B cell (primary cell): ENCODE measurements around the gene IGFL4. TPM values are rescaled to one million over a fixed set of nuclear protein-coding genes. Genes with fewer than 3 reads are reported as not detected.

Source experiments
- ATAC-seq: fragments of 200-7000 bp; cut with Tn5 transposase; one replicate; pipeline ENCODE4 v1.10.0; 2021; ENCODE audit warnings: low read depth, mild to moderate bottlenecking, moderate number of reproducible peaks, moderate library complexity
- CTCF ChIA-PET: fragments of 350-600 bp; sonication (Branson Sonifier 250); formaldehyde crosslinking; loops from one replicate; lab custom pipeline; 2021; ENCODE audit warnings: antibody characterized with exemption, inconsistent platforms; lab: Charles Lee
- POLR2A ChIA-PET: fragments of 350-600 bp; sonication (Branson Sonifier 250); formaldehyde crosslinking; loops from one replicate; lab custom pipeline; 2021; ENCODE audit warnings: antibody characterized with exemption; lab: Charles Lee
- DNase-seq: peaks from one replicate; pipeline ENCODE4 v3.0.0; 2013
- H2AFZ ChIP-seq: 2 replicates; pipeline ENCODE4 v1.6.1; 2012; ENCODE audit warnings: mild to moderate bottlenecking, low read depth, low read length; ENCODE audit not compliant: insufficient read depth, poor library complexity, severe bottlenecking
- H3K27ac ChIP-seq, 2 donors: 1 replicate in 1 of 2; 2 replicates in 1 of 2; pipeline ENCODE4 v1.5.1; 2012 to 2013; ENCODE audit warnings: low read length in 2 of 2, mild to moderate bottlenecking in 2 of 2, moderate library complexity in 1 of 2
- H3K27me3 ChIP-seq, 4 experiments: fragments of 200-600 bp in 1 of 4; sonication (generic) in 1 of 4; replicated peaks in 1 of 4; 1 replicate in 2 of 4; 2 replicates in 2 of 4; pipeline versions ENCODE4 v1.6.1 to v1.7.0; 2013 to 2016; ENCODE audit warnings: low read length in 3 of 4, mild to moderate bottlenecking in 2 of 4, mixed read lengths in 1 of 4, moderate library complexity in 1 of 4; ENCODE audit not compliant: insufficient read depth in 4 of 4, control insufficient read depth in 3 of 4; ENCODE audit errors: control extremely low read depth in 1 of 4
- H3K36me3 ChIP-seq, 2 experiments: replicated peaks in 1 of 2; 1 replicate in 1 of 2; 2 replicates in 1 of 2; pipeline versions ENCODE4 v1.6.1 to v1.7.1; 2013; ENCODE audit warnings: low read length in 1 of 2; ENCODE audit not compliant: insufficient read depth in 2 of 2, control insufficient read depth in 1 of 2; ENCODE audit errors: control extremely low read depth in 1 of 2, extremely low read depth in 1 of 2
- H3K4me1 ChIP-seq, 2 donors: fragments of 200-600 bp in 1 of 2; sonication (generic) in 1 of 2; 1 replicate in 1 of 2; 2 replicates in 1 of 2; pipeline versions ENCODE4 v1.5.1 to v1.6.1; 2013 to 2017; ENCODE audit warnings: low read length in 2 of 2; ENCODE audit not compliant: control insufficient read depth in 2 of 2, insufficient read depth in 2 of 2
- H3K4me2 ChIP-seq: replicated peaks from 2 replicates; pipeline ENCODE3; 2012; ENCODE audit warnings: mild to moderate bottlenecking, low read depth, low read length; ENCODE audit not compliant: poor library complexity, severe bottlenecking
- H3K4me3 ChIP-seq, 5 experiments: fragments of 200-600 bp in 1 of 5; sonication (generic) in 1 of 5; 1 replicate in 3 of 5; 2 replicates in 2 of 5; pipeline versions ENCODE4 v1.5.1 to v1.7.0; 2011 to 2016; ENCODE audit warnings: low read length in 4 of 5, mild to moderate bottlenecking in 4 of 5, low read depth in 2 of 5, control low read depth in 1 of 5, moderate library complexity in 1 of 5; ENCODE audit not compliant: insufficient read depth in 1 of 5; ENCODE audit errors: control extremely low read depth in 1 of 5, extremely low read depth in 1 of 5
- H3K79me2 ChIP-seq: fragments of 200-600 bp; sonication (generic); one replicate; pipeline ENCODE4 v1.6.0; 2016; ENCODE audit warnings: low read length; ENCODE audit not compliant: control insufficient read depth, insufficient read depth
- H3K9ac ChIP-seq: fragments of 200-600 bp; sonication (generic); 2 replicates; pipeline ENCODE4 v1.6.1; 2017; ENCODE audit warnings: mild to moderate bottlenecking, low read length, moderate library complexity
- H3K9me3 ChIP-seq, 3 donors: one replicate each; pipeline versions ENCODE4 v1.6.1 to v1.7.1; 2013; ENCODE audit warnings: low read length in 2 of 3; ENCODE audit not compliant: control insufficient read depth in 2 of 3, insufficient read depth in 1 of 3; ENCODE audit errors: control extremely low read depth in 1 of 3
- H4K20me1 ChIP-seq: 2 replicates; pipeline ENCODE4 v1.6.0; 2012; ENCODE audit warnings: mild to moderate bottlenecking, low read length; ENCODE audit not compliant: insufficient read depth, control insufficient read depth, poor library complexity, severe bottlenecking
- H3K27ac Mint-ChIP-seq: one replicate; pipeline ENCODE4 v1.8.0; 2021; ENCODE audit warnings: mixed read lengths
- H3K27me3 Mint-ChIP-seq: one replicate; pipeline ENCODE4 v1.8.0; 2021; ENCODE audit warnings: mixed read lengths
- H3K4me1 Mint-ChIP-seq: one replicate; pipeline ENCODE4 v1.8.0; 2021; ENCODE audit warnings: mixed read lengths
- H3K4me3 Mint-ChIP-seq: one replicate; pipeline ENCODE4 v1.8.0; 2021; ENCODE audit warnings: mixed read lengths
- H3K9me3 Mint-ChIP-seq: one replicate; pipeline ENCODE4 v1.8.0; 2022; ENCODE audit warnings: mixed read lengths; ENCODE audit not compliant: insufficient read depth
- EZH2 ChIP-seq: IDR thresholded peaks from 2 replicates; pipeline ENCODE4 v1.6.1; 2012; ENCODE audit warnings: borderline replicate concordance, low read depth, mild to moderate bottlenecking, moderate library complexity, low read length; ENCODE audit not compliant: insufficient read depth, poor library complexity, severe bottlenecking
- WGBS: methylation state at CpG from one replicate; pipeline ENCODE4 v1.1.5; 2013; ENCODE audit warnings: missing lambda C conversion rate; ENCODE audit not compliant: insufficient coverage; 5-methylcytosine and 5-hydroxymethylcytosine counted together
- intact Hi-C: fragments of 100-400 bp; cut with micrococcal nuclease; formaldehyde crosslinking; loops from one replicate; pipeline ENCODE4 v1.10.0; 2022
- polyA plus RNA-seq: library from polyadenylated mRNA; depleted of rRNA; stranded (reverse); fragments of >200 nt; gene quantifications from 2 replicates; pipeline ENCODE4 v1.2.3, GENCODE V29; 2012
- total RNA-seq, 2 donors: library from RNA; stranded (reverse); fragments of 120-200 nt in 1 of 2; gene quantifications; 1 replicate in 1 of 2; 2 replicates in 1 of 2; pipeline versions ENCODE4 v1.2.3 to v1.2.4, GENCODE V29; 2013 to 2022
- TF ChIP-seq, protein P1 (sequence below): fragments of 200-600 bp; IDR thresholded peaks from one replicate; pipeline ENCODE4 v1.8.0; 2022; ENCODE audit warnings: antibody characterized with exemption, mild to moderate bottlenecking

Gene IGFL4
- total and polyA plus RNA-seq, 2 donors (not counting 1 experiment from before 2014, with no cell fraction given): not detected

- H3K9me3 Mint-ChIP-seq: no peaks in the 10 kb centered on the region
- H3K4me3 ChIP-seq: no peak overlapping the region
- H3K4me1 Mint-ChIP-seq: peaks cover 35% of the 10 kb centered on the region
- no peaks in the 10 kb centered on the region for H3K36me3 ChIP-seq
- H3K9ac ChIP-seq: no peak overlapping the region
- no peak overlapping the region for H3K4me3 Mint-ChIP-seq
- 82% methylated on average over 6 of the region's 8 CpGs for WGBS
- peaks cover 0 to 6% (median 0%) of the 10 kb centered on the region in 3 donors for H3K9me3 ChIP-seq
- H3K79me2 ChIP-seq: peaks cover 50% of the 10 kb centered on the region
- H3K27me3 ChIP-seq: peaks cover 0 to 16% (median 7%) of the 10 kb centered on the region in 4 experiments
- ChIA-PET POLR2A (no interaction called here), CTCF (interaction anchor here (2.9 kb wide), 1 partner anchor 14 kb away, joined by 20 read pairs; no protein-coding TSS in a partner anchor)
- H3K4me2 ChIP-seq: no peak overlapping the region
- no peak overlapping the region for H3K27ac ChIP-seq
- no peak overlapping the region for H2AFZ ChIP-seq
- peaks cover 34% of the 10 kb centered on the region for H4K20me1 ChIP-seq
- intact Hi-C loops: loop anchor here (10.0 kb wide), 2 partner anchors 202 to 592 kb away; partner anchors contain the start of genes DMWD, POLR1G and PPP1R13L
- H3K27me3 Mint-ChIP-seq: peaks cover 20% of the 10 kb centered on the region
- DNase-seq: no peak
- ATAC-seq: no peak
- peaks cover 26 to 31% of the 10 kb centered on the region in 2 donors for H3K4me1 ChIP-seq
- TF ChIP-seq, protein P1, sequence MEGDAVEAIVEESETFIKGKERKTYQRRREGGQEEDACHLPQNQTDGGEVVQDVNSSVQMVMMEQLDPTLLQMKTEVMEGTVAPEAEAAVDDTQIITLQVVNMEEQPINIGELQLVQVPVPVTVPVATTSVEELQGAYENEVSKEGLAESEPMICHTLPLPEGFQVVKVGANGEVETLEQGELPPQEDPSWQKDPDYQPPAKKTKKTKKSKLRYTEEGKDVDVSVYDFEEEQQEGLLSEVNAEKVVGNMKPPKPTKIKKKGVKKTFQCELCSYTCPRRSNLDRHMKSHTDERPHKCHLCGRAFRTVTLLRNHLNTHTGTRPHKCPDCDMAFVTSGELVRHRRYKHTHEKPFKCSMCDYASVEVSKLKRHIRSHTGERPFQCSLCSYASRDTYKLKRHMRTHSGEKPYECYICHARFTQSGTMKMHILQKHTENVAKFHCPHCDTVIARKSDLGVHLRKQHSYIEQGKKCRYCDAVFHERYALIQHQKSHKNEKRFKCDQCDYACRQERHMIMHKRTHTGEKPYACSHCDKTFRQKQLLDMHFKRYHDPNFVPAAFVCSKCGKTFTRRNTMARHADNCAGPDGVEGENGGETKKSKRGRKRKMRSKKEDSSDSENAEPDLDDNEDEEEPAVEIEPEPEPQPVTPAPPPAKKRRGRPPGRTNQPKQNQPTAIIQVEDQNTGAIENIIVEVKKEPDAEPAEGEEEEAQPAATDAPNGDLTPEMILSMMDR: no peak
- TF ChIP-seq EZH2: no peak
- no peak overlapping the region for H3K27ac Mint-ChIP-seq
Measured at GRCh38 chr19:45996933-45997332, 43.9 kb downstream of the IGFL4 start.

DNA sequence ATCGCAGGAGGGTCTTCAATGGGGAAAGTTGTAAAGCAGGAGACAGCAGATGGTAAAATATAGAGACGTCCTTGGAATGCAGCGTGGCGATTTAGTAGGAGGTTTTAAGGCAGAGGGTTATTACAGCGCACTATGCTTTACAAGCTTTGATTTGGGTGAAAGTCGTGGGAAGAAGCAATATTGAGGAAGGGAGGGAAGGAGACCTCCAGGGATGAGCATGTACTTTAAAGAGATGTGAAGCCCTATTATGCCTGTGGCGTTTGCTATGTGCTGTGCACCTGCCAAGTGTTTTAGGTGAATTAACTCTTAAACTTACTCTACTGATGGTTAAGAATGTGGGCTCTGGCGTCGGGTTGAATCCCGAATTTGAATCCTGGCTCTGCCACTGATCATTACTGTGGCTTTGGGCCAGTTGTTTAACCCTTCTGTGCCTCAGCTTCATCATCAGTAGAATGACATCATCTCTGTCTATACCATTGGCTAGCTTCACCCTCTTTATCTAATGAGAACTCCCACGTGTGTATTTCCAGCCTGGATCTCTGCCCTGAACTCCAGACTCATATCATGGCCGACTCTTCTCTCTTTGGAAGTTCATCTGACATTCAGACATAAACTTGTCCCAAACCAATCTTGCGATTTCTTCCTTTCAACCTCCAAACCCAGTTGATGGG lies 45.0 kb downstream of the IGFL4 start:
- peak overlapping the region; percentile 71 to 92 (median 78) for H3K4me3 ChIP-seq
- Mint-ChIP-seq H3K27ac (no peak overlapping the region), H3K4me1 (peaks cover 34% of the 10 kb centered on the region), H3K27me3 (peaks cover 24% of the 10 kb centered on the region), H3K4me3 (no peak overlapping the region), H3K9me3 (no peaks in the 10 kb centered on the region)
- H3K9me3 ChIP-seq: peaks cover 0 to 6% (median 0%) of the 10 kb centered on the region in 3 donors
- H4K20me1 ChIP-seq: peaks cover 30% of the 10 kb centered on the region
- intact Hi-C loops: loop anchor here (1.0 to 10.0 kb wide), 9 partner anchors 20 to 591 kb away; partner anchors contain the start of genes DMWD, IRF2BP1, MYPOP and POLR1G
- peaks cover 26 to 28% of the 10 kb centered on the region in 2 donors for H3K4me1 ChIP-seq
- peak overlapping the region; percentile 55 to 84 for H3K27ac ChIP-seq
- H3K9ac ChIP-seq: peak overlapping the region; percentile 87
- ATAC-seq (no peak), DNase-seq (no peak)
- TF ChIP-seq, protein P1: no peak
- TF ChIP-seq EZH2: no peak
- CTCF ChIA-PET: interaction anchor here (0.8 to 2.9 kb wide), 4 partner anchors 15 to 227 kb away, joined by 3 to 20 read pairs (median 5); partner anchors contain the start of genes IRF2BP1 and SIX5
- POLR2A ChIA-PET: interaction anchor here (0.8 to 0.9 kb wide), 2 partner anchors 17 to 115 kb away, joined by 3 read pairs; no protein-coding TSS in a partner anchor
- 25% methylated on average over 11 of the region's 13 CpGs for WGBS
- H2AFZ ChIP-seq: peak overlapping the region; percentile 97
- no peaks in the 10 kb centered on the region for H3K36me3 ChIP-seq
- H3K27me3 ChIP-seq: peaks cover 0 to 16% (median 7%) of the 10 kb centered on the region in 4 experiments
- H3K79me2 ChIP-seq: peaks cover 49% of the 10 kb centered on the region
- H3K4me2 ChIP-seq: peak overlapping the region; percentile 90
